Activated naive CD4-positive, alpha-beta T cell treated with anti-CD3 and anti-CD28 coated beads for 36 hours (primary cell): ENCODE results near the gene RANBP3. TPM values are rescaled to one million over a fixed set of nuclear protein-coding genes. Genes with fewer than 3 reads are reported as not detected.

Source experiments
- CTCF ChIA-PET: fragments of 350-600 bp; sonication (Branson Sonifier 250); formaldehyde crosslinking; loops from one replicate; lab custom pipeline; 2021; ENCODE audit warnings: antibody characterized with exemption; lab: Charles Lee
- DNase-seq: peaks from one replicate; pipeline ENCODE4 v3.0.0-alpha.2; 2020
- H3K27ac Mint-ChIP-seq: one replicate; pipeline ENCODE4 v1.8.0; 2021; ENCODE audit warnings: mild to moderate bottlenecking, mixed read lengths
- H3K27me3 Mint-ChIP-seq: one replicate; pipeline ENCODE4 v1.8.0; 2021; ENCODE audit warnings: low read depth, mixed read lengths
- H3K36me3 Mint-ChIP-seq: one replicate; pipeline ENCODE4 v1.8.0; 2021; ENCODE audit warnings: low read depth, mixed read lengths
- H3K4me1 Mint-ChIP-seq: one replicate; pipeline ENCODE4 v1.8.0; 2021; ENCODE audit warnings: low read depth, mixed read lengths
- H3K4me3 Mint-ChIP-seq: one replicate; pipeline ENCODE4 v1.8.0; 2021; ENCODE audit warnings: mild to moderate bottlenecking, moderate library complexity, mixed read lengths
- H3K9me3 Mint-ChIP-seq: one replicate; pipeline ENCODE4 v1.8.0; 2021; ENCODE audit warnings: mixed read lengths
- intact Hi-C: fragments of 100-400 bp; cut with micrococcal nuclease; formaldehyde crosslinking; loops from one replicate; pipeline ENCODE4 v1.15.1; 2023
- total RNA-seq, 2 experiments: library from RNA; stranded (reverse); gene quantifications; one replicate each; pipeline ENCODE4 v1.2.3, GENCODE V29; 2021

The RANBP3 gene
- total RNA-seq, 2 experiments from 2014 or later: 77.9 to 80.5 TPM

GRCh38 chr19:5937550-5937949 lies 40.4 kb downstream of the RANBP3 start:
- H3K4me1 Mint-ChIP-seq: peaks cover 1% of the 10 kb centered on the region
- H3K36me3 Mint-ChIP-seq: peaks cover 18% of the 10 kb centered on the region
- H3K9me3 Mint-ChIP-seq: no peaks in the 10 kb centered on the region
- no peak for DNase-seq
- intact Hi-C loops: no loop called here
- no peaks in the 10 kb centered on the region for H3K27me3 Mint-ChIP-seq
- no peak overlapping the region for H3K4me3 Mint-ChIP-seq
- CTCF ChIA-PET: interaction anchor here (2.4 kb wide), 1 partner anchor 84 kb away, joined by 4 read pairs; no protein-coding TSS in a partner anchor
- H3K27ac Mint-ChIP-seq: no peak overlapping the region

GRCh38 chr19:5936292-5936592 lies 41.7 kb downstream of the RANBP3 start:
- DNase-seq: no peak
- H3K4me1 Mint-ChIP-seq: peaks cover 1% of the 10 kb centered on the region
- CTCF ChIA-PET: interaction anchor here (2.4 kb wide), 1 partner anchor 86 kb away, joined by 4 read pairs; no protein-coding TSS in a partner anchor
- intact Hi-C loops: no loop called here
- no peaks in the 10 kb centered on the region for H3K27me3 Mint-ChIP-seq
- H3K4me3 Mint-ChIP-seq: no peak overlapping the region
- H3K27ac Mint-ChIP-seq: no peak overlapping the region
- peaks cover 18% of the 10 kb centered on the region for H3K36me3 Mint-ChIP-seq
- no peaks in the 10 kb centered on the region for H3K9me3 Mint-ChIP-seq

- H3K9me3 Mint-ChIP-seq: no peaks in the 10 kb centered on the region
- CTCF ChIA-PET: interaction anchor here (0.6 to 2.4 kb wide), 2 partner anchors 86 to 309 kb away, joined by 4 read pairs; no protein-coding TSS in a partner anchor
- peaks cover 20% of the 10 kb centered on the region for H3K36me3 Mint-ChIP-seq
- peaks cover 1% of the 10 kb centered on the region for H3K4me1 Mint-ChIP-seq
- DNase-seq: no peak
- no peak overlapping the region for H3K4me3 Mint-ChIP-seq
- intact Hi-C loops: no loop called here
- H3K27ac Mint-ChIP-seq: no peak overlapping the region
- no peaks in the 10 kb centered on the region for H3K27me3 Mint-ChIP-seq
Measured at GRCh38 chr19:5935473-5936291, 42.3 kb downstream of the RANBP3 start.

GRCh38 chr19:5934774-5935472 lies 43.0 kb downstream of the RANBP3 start:
- Mint-ChIP-seq H3K4me1 (peaks cover 1% of the 10 kb centered on the region), H3K27me3 (no peaks in the 10 kb centered on the region), H3K36me3 (peaks cover 21% of the 10 kb centered on the region), H3K9me3 (no peaks in the 10 kb centered on the region), H3K27ac (no peak overlapping the region), H3K4me3 (no peak overlapping the region)
- CTCF ChIA-PET: interaction anchor here (0.6 kb wide), 1 partner anchor 308 kb away, joined by 4 read pairs; no protein-coding TSS in a partner anchor
- intact Hi-C loops: no loop called here
- no peak for DNase-seq

- Mint-ChIP-seq H3K27me3 (no peaks in the 10 kb centered on the region), H3K9me3 (no peaks in the 10 kb centered on the region), H3K4me1 (peaks cover 1% of the 10 kb centered on the region), H3K27ac (no peak overlapping the region), H3K36me3 (peaks cover 24% of the 10 kb centered on the region), H3K4me3 (no peak overlapping the region)
- no peak for DNase-seq
- intact Hi-C loops: no loop called here
- CTCF ChIA-PET: no interaction called here
Measured at GRCh38 chr19:5934069-5934401, 43.9 kb downstream of the RANBP3 start.

GRCh38 chr19:5933391-5934068 lies 44.4 kb downstream of the RANBP3 start:
- H3K36me3 Mint-ChIP-seq: peaks cover 28% of the 10 kb centered on the region
- H3K27ac Mint-ChIP-seq: no peak overlapping the region
- no peaks in the 10 kb centered on the region for H3K27me3 Mint-ChIP-seq
- intact Hi-C loops: no loop called here
- H3K4me1 Mint-ChIP-seq: peaks cover 1% of the 10 kb centered on the region
- CTCF ChIA-PET: no interaction called here
- no peaks in the 10 kb centered on the region for H3K9me3 Mint-ChIP-seq
- H3K4me3 Mint-ChIP-seq: no peak overlapping the region
- no peak for DNase-seq

GRCh38 chr19:5932609-5933262 lies 45.2 kb downstream of the RANBP3 start:
- intact Hi-C loops: no loop called here
- Mint-ChIP-seq H3K36me3 (peaks cover 30% of the 10 kb centered on the region), H3K9me3 (no peaks in the 10 kb centered on the region), H3K27me3 (no peaks in the 10 kb centered on the region), H3K4me3 (no peak overlapping the region), H3K27ac (no peak overlapping the region), H3K4me1 (peaks cover 1% of the 10 kb centered on the region)
- DNase-seq: no peak
- CTCF ChIA-PET: no interaction called here

GRCh38 chr19:5932146-5932545 lies 45.8 kb downstream of the RANBP3 start:
- intact Hi-C loops: no loop called here
- Mint-ChIP-seq H3K27me3 (no peaks in the 10 kb centered on the region), H3K36me3 (peaks cover 27% of the 10 kb centered on the region), H3K27ac (no peak overlapping the region), H3K4me3 (no peak overlapping the region), H3K4me1 (peaks cover 1% of the 10 kb centered on the region), H3K9me3 (no peaks in the 10 kb centered on the region)
- CTCF ChIA-PET: no interaction called here
- no peak for DNase-seq

- Mint-ChIP-seq H3K4me1 (no peaks in the 10 kb centered on the region), H3K36me3 (peaks cover 27% of the 10 kb centered on the region)
- CTCF ChIA-PET: interaction anchor here (0.6 to 1.0 kb wide), 2 partner anchors 11 to 49 kb away, joined by 3 read pairs; no protein-coding TSS in a partner anchor
Measured at GRCh38 chr19:5931251-5931650, 46.7 kb downstream of the RANBP3 start.

GRCh38 chr19:5929625-5930024 lies 48.3 kb downstream of the RANBP3 start:
- Mint-ChIP-seq H3K27me3 (no peaks in the 10 kb centered on the region), H3K4me3 (no peak overlapping the region), H3K9me3 (no peaks in the 10 kb centered on the region), H3K36me3 (peaks cover 27% of the 10 kb centered on the region), H3K27ac (no peak overlapping the region), H3K4me1 (no peaks in the 10 kb centered on the region)
- CTCF ChIA-PET: interaction anchor here (1.1 kb wide), 1 partner anchor 126 kb away, joined by 5 read pairs; no protein-coding TSS in a partner anchor
- intact Hi-C loops: no loop called here
- no peak for DNase-seq

More at GRCh38 chr19:5931251-5931650, 46.7 kb downstream of the RANBP3 start:
- intact Hi-C loops: no loop called here
- DNase-seq: no peak
- H3K27me3 Mint-ChIP-seq: no peaks in the 10 kb centered on the region
- no peaks in the 10 kb centered on the region for H3K9me3 Mint-ChIP-seq
- no peak overlapping the region for H3K27ac Mint-ChIP-seq
- no peak overlapping the region for H3K4me3 Mint-ChIP-seq

- no peak for DNase-seq
- Mint-ChIP-seq H3K4me3 (no peak overlapping the region), H3K27me3 (no peaks in the 10 kb centered on the region), H3K36me3 (peaks cover 27% of the 10 kb centered on the region), H3K9me3 (no peaks in the 10 kb centered on the region), H3K27ac (no peak overlapping the region), H3K4me1 (no peaks in the 10 kb centered on the region)
- CTCF ChIA-PET: no interaction called here
- intact Hi-C loops: no loop called here
Measured at GRCh38 chr19:5929179-5929578, 48.8 kb downstream of the RANBP3 start.

- Mint-ChIP-seq H3K27ac (no peak overlapping the region), H3K9me3 (no peaks in the 10 kb centered on the region), H3K4me1 (no peaks in the 10 kb centered on the region), H3K4me3 (no peak overlapping the region), H3K27me3 (no peaks in the 10 kb centered on the region), H3K36me3 (peaks cover 34% of the 10 kb centered on the region)
- CTCF ChIA-PET: no interaction called here
- intact Hi-C loops: no loop called here
- DNase-seq: no peak
Measured at GRCh38 chr19:5927441-5927821, 50.5 kb downstream of the RANBP3 start.
